PC-9 (cell line): ENCODE results near the gene TANGO2.

Experiments
- EZH2 ChIP-seq: fragments of 200-600 bp; sonication (generic); IDR thresholded peaks from 2 replicates; pipeline ENCODE4 v1.8.0; 2017; ENCODE audit warnings: antibody characterized with exemption, low read depth
- TF ChIP-seq, protein P1 (sequence below): fragments of 200-600 bp; sonication (generic); conservative IDR thresholded peaks from 2 replicates; pipeline ENCODE4 v1.6.1; 2017; ENCODE audit warnings: mixed run types, antibody characterized with exemption, mild to moderate bottlenecking, moderate library complexity

DNA sequence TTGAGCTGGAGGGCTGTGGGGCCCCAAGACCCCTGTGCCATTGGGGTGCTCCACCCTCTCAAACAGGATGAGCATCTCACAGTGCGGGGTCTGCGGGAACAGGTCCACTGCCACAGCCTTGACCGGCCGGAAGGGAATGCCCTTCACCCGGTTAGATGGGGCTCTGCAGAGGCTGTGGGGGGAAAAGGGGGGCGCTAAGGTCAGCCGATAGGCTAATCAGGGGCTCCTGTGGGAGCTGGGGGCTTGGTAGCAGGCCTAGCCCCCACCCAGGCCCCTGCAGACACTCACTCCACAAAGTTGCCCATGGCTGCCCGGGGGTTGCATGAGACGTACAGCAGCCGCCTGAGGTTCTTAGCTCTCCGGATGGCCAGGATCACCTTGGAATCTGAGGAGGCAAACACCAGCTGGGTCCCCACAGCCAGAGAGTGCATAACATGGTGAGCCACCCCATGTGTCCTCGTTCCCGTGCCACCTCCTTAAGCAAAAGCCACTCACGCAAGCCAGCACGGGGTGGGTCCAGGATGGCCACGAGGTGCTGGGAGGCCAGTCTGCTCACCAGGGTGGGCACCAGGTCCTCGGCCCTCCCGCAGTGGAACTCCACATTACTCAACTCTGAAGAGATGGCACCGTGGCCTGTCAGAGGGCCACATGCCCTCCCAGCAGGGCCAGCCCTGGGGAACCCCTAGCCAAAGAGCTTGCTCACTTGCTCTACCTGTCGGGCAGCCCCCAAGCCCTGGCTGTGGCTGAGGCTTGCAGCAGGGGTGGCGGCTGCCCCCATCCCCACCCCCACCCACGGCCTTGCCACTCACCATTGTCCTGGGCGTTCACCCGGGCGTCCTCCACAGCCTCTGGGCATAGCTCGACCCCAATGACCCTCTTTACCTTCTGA, 92.0 kb downstream of the TANGO2 start:
- TF ChIP-seq, protein P1, sequence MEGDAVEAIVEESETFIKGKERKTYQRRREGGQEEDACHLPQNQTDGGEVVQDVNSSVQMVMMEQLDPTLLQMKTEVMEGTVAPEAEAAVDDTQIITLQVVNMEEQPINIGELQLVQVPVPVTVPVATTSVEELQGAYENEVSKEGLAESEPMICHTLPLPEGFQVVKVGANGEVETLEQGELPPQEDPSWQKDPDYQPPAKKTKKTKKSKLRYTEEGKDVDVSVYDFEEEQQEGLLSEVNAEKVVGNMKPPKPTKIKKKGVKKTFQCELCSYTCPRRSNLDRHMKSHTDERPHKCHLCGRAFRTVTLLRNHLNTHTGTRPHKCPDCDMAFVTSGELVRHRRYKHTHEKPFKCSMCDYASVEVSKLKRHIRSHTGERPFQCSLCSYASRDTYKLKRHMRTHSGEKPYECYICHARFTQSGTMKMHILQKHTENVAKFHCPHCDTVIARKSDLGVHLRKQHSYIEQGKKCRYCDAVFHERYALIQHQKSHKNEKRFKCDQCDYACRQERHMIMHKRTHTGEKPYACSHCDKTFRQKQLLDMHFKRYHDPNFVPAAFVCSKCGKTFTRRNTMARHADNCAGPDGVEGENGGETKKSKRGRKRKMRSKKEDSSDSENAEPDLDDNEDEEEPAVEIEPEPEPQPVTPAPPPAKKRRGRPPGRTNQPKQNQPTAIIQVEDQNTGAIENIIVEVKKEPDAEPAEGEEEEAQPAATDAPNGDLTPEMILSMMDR: no peak
- no peak for TF ChIP-seq EZH2
